HG02870 (cell line): Measurements from ENCODE around the gene XRCC1.
"Not testable (repeated sequence)": the region's sequence is repeated elsewhere in the genome, so short reads cannot be mapped to it uniquely, and the experiment has no call there.

Experiments
- ATAC-seq: cut with Tn5 transposase; IDR thresholded peaks from one replicate; pipeline ENCODE4 v1.9.1; 2021; ENCODE audit warnings: mild to moderate bottlenecking, moderate library complexity; ENCODE audit not compliant: unreplicated experiment

Gene XRCC1

DNA sequence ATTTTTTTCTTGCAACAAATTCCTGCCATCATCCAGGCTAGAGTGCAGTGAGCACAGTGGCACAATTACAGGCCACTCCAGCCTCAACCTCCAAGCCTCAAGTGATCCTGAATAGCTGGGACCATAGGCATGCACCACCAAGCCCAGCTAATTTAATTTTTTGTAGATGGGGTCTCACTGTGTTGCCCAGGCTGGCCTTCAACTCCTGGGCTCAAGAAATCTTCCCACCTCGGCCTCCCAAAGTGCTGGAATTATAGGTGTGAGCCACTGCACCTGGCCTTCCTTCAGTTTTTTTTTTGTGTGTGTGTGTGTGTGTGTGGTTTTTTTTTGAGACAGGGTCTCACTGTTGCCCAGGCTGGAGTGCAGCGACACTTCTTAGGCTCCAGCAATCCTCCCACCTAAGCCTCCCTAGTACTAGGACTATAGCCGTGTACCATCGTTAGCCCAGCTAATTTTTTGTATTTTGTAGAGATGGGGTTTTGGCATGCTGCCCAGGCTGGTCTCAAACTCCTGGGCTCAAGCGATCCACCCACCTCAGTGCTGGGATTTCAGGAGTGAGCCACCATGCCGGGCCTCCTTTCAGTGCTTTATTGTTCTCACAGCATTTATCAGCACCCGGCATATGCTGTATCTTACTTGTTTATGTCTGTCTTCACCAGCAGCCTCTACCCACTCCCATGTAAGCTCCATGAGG is 30.7 kb upstream of the XRCC1 start:
- no peak for ATAC-seq

- ATAC-seq = not testable (repeated sequence)
Measured at GRCh38 chr19:43600326-43600725, 25.0 kb upstream of the XRCC1 start.

DNA sequence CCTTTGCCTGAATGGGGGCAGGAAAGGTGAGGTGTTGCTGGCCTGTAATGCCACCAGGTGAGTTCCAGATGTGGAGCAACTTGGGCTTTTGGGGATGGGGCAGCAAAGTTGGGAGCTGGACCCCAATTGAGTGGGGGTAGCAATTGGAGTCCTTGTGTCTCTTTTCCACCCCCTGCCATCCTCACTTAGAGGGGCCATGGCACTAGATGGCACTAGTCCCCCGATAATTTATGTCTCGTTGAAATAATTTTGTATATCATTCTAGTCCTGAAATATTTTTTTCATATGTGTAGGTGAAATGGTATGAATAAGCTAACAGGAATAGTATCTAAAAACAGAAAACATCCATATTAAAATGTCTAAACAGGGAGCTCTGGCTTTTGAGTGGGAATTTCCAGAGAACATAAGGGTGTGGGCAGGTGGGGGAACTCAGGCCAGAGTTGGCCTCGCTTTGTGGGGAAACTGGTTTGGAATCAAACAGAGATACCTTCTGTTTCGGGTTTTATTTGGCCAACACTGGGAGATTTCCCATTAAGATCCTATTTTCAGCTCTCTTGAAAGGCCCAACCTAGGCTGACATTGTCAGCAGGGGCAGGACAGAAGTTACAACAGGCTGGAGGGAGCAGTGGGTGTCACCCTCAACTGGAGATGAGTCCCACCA is 24.4 kb upstream of the XRCC1 start:
- ATAC-seq = no peak

GRCh38 chr19:43598445-43599240 is 23.3 kb upstream of the XRCC1 start:
- no peak for ATAC-seq

DNA sequence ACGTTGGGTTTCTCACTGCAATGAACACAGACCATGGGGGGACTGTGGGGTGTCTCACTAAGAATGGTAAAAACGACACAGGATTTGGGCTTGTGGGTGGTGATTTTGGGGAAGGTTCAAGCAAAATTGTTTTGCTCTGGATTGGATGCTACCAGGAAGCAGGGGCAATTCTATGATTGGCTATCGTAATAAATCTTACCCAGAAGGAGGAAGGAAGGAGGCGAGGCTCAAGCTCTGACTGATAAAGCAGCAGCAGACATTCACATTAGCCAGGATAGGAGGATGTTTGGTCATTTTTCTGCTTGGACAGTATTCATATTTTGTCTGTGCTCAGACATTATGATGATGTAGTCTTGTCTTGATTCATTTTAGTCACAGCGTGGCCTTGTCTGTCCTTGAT is 22.5 kb upstream of the XRCC1 start:
- no peak for ATAC-seq

DNA sequence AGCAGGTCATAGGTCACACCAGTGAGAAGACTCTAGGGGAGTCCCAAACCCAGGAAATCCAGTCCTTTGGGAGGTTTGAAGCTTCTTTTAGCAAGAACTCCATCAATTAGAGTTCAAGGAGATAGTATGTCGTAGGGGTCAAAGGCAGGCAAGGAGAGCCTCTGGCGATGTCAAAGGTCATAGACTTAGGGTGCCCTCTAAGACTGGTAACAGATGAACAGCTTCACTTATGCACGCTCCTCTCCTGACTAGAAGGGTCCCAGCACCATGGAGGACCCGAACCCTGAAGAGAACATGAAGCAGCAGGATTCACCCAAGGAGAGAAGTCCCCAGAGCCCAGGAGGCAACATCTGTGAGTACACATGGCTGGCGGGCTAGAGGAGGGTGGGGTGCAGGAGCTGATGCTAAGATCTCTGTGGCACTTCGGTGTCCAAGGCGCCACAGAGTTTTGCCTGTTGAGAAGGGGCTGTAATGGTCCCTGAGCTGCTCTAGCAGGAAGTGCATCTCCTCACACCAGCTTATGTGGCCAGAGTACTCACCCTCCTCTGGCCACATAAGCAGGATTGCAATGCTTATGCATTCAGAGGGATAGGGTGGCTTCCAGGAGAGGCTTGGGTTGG is 21.6 kb upstream of the XRCC1 start:
- no peak for ATAC-seq

- ATAC-seq = peak; percentile 89
Measured at GRCh38 chr19:43595999-43596841, 20.9 kb upstream of the XRCC1 start, which contains the start of the genes IRGQ and ZNF576. Gene IRGQ, minus strand, starts transcription at chr19:43596134. Its CDS starts 796 bp downstream, at chr19:43595338. Gene ZNF576, plus strand, starts transcription at chr19:43596595. Its CDS starts 514 bp downstream, at chr19:43597109.

DNA sequence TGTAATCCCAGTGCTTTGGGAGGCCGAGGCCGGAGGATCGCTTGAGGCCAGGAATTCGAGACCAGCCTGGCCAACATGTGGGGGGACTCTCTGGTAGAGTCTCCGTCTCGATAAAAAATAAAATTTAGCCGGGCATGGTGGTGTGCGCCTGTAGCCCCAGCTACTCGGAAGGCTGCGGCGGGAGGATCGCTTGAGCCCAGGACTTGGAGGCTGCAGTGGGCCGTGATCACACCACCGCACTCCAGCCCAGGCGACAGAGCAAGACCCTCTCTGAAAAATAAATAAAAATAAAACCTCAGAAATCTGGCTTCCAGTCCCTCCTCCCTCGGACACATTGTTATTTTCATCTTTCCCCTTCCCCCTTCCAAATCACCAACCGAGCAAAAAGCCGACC is 20.3 kb upstream of the XRCC1 start:
- ATAC-seq = no peak

GRCh38 chr19:43594710-43595604 is 19.6 kb upstream of the XRCC1 start:
- ATAC-seq = no peak

DNA sequence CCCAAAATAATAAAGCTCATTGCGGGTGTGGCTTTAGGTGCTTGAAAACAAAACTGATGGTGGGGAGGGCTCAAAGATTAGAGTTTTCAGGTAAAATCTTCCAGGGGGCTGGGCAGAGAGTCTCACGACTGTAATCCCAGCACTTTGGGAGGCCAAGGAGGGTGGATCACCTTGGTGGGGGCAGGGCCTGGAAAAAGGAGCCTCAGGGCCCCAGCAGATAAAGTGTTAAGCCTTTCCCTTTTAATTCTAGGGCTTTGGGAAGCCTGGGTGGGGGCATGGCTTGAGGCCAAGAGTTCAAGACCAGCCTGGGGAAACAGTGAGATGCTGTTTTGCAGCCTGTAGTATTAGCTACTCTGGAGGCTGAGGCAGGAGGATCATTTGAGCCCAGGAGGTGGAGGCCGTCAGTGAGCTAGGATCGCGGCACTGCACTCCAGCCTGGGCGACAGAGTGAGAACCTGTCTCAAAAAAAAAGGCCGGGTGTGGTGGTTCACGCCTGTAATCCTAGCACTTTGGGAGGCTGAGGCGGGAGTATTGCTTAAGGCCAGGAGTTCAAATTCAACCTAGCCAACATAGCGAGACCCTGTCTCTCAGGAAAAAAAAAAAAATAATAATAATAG is 18.9 kb upstream of the XRCC1 start:
- no peak for ATAC-seq

GRCh38 chr19:43592800-43593350 is 17.5 kb upstream of the XRCC1 start:
- no peak for ATAC-seq

DNA sequence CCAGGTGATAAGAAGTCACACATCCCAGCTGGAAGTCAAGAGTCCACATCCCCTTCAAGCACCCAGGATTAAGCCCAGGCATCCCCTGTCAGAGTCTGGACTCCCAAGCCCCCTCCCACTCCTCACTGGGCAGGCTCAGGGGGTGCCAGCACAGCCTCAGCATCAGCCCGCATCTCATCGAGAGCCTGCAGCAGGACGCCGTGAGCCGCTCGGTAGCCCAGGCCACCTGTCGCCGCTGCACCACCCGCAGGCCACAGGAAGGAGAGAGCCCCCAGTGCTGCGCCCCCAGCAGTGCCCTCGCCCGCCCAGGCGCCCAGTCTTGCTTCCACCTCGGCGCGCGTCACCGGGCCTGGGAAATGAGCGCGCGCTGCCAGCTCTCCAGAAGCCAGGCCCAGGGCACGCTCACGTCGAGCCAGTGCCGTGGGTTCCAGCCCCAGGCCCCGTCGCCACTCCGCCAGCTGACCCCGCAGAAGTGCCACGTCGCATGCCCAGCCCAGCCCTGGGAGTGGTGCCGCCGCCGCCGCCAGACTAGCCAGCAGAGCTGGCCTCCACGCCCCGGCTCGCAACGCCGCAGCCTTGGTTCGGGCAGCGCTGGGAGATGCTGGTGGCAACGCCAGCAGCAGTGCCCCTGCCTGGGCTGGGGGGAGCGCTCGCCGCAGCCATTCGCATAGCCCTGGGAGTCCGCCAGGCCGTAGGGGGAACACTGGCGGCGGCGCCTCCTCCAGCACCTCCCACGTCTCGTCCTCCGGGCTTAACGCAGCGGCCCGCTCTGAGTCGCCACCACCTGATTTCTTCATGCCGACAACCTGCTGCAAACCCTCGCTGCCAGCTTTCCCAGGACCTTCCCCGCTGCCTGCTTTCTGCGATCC is 16.8 kb upstream of the XRCC1 start:
- no peak for ATAC-seq

DNA sequence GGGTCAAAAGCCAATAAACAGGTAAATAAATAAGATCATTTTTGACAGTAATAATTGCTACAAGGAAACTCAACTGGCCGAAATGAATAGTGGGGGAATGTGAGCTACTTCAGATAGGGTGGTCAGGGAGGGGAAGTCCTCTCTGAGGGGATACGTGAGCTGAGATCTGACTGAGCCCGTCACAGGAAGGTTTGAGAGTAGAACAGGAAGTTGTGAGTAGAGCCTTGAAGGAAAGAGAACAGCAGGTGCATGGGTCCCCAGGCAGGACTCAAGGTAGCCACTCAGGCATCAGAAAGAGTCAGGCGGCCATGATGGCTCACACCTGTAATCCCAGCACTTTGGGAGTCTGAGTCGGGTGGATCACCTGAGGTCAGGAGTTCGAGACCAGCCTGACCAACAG is 14.4 kb upstream of the XRCC1 start:
- ATAC-seq = no peak

- no peak for ATAC-seq
Measured at GRCh38 chr19:43589277-43589676, 13.9 kb upstream of the XRCC1 start.

GRCh38 chr19:43587029-43587428 is 11.7 kb upstream of the XRCC1 start:
- ATAC-seq = not testable (repeated sequence)

DNA sequence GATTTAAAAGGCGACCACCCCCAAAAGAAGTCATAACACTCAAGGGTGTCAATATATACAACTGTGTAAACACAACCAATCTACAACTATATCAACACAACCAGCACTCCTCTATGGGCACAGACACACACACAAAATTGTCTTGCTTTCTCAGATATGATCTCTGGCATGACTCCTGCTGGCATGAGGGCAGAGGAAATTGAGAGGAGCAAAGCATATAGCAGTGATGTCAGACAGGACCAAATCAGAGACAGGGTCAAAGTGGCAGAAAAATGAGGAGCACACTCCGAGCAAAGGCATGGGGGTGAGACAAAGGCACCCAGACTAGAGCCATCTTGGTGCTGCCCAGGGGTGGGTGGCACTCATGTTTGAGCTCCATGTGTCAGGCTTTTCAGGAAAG is 11.0 kb upstream of the XRCC1 start:
- no peak for ATAC-seq

- no peak for ATAC-seq
Measured at GRCh38 chr19:43584484-43584883, 9.2 kb upstream of the XRCC1 start.

DNA sequence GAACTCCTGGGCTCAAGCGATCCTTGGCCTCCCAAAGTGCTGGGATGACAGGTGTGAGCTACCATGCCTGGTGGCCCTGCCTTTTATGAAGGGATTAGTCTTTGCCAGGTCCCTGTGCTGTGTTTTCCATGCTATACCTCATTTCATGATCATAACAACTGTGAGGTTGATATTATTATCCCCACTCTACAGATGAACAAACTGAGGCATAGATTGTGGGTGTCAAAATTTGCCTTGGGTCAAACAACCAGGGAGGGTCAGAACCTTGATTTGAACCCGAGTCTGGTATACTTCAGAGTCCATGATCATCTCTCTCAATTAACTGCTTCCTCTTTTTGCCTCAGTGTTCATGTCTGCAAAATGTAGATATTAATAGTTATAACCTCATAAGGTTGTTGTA is 7.2 kb upstream of the XRCC1 start:
- ATAC-seq = no peak
